Activated naive CD8-positive, alpha-beta T cell treated with anti-CD3 and anti-CD28 coated beads for 36 hours (primary cell): ENCODE results near the gene CT45A1. TPM values are rescaled to one million over a fixed set of nuclear protein-coding genes. Genes with fewer than 3 reads are reported as not detected.

Experiments
- total RNA-seq, 2 experiments: library from RNA; stranded (reverse); gene quantifications; one replicate each; pipeline ENCODE4 v1.2.3, GENCODE V29; 2021

CT45A1 gene
- total RNA-seq, 2 experiments from 2014 or later = not detected

Other genes with a start within 250 kb of the CT45A1 start
- gene INTS6L, start 193.0 kb upstream of the CT45A1 start, total RNA-seq = 10 to 100 TPM; 17.2 to 22.2 TPM
- not detected for gene CT45A3, start 54.6 kb downstream of the CT45A1 start, total RNA-seq
- gene CT45A5, start 71.9 kb downstream of the CT45A1 start, total RNA-seq = not detected
- gene CT45A6, start 89.1 kb downstream of the CT45A1 start, total RNA-seq = not detected
- not detected for gene CT45A2, start 106.4 kb downstream of the CT45A1 start, total RNA-seq
- gene CT45A7, start 123.6 kb downstream of the CT45A1 start, total RNA-seq = not detected
- gene CT45A8, start 140.9 kb downstream of the CT45A1 start, total RNA-seq = not detected
- not detected for gene CT45A9, start 158.2 kb downstream of the CT45A1 start, total RNA-seq
- gene CT45A10, start 179.8 kb downstream of the CT45A1 start, total RNA-seq = not detected
- not detected for gene SAGE1, start 180.1 kb downstream of the CT45A1 start, total RNA-seq